ENCODE data around the gene EDEM3. TPM values are rescaled to one million over a fixed set of nuclear protein-coding genes. Genes with fewer than 3 reads are reported as not detected.

The EDEM3 gene
- total RNA-seq, 1 experiment from 2014 or later, result 10.6 TPM

DNA sequence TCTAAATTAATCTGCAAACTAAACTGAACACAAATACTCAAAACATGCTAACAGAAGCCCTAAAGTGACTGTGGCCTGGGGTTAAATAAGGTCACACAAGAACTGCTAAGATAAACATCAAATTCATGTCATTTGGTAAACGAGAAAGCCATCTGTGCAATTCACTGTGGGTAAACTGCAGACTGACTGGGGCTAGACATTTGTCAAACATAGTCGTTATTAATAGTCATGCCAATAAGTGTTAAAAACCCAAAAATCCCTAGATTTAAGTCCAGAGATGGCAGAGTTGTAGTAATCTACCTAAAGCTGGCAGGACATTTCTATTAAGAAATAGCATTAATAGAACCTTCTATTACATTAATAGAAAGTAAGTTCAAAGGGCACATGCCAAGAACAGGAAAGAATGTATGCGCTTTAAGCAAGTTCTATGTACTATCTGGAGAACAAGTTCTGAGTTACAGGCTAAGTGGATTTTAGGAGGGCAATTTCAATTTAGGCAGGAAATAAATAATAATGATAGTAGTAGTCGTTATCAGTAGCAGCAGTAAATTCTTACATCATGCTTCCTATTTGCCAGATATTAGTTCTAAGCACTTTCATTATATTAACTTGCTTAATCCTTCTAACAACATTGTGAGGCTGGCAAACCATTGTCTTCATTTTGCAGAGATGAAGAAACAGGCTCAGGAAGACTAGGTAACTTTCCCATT, 8.6 kb downstream of the EDEM3 start:
- no peak overlapping the region for H3K27ac Mint-ChIP-seq
- ChIA-PET POLR2A (no interaction called here), CTCF (no interaction called here)
- DNase-seq (ENCODE audit: low spot score) (no peak), ATAC-seq (no peak)
- no peaks in the 10 kb centered on the region for H3K4me1 Mint-ChIP-seq
- H3K9me3 Mint-ChIP-seq, result no peaks in the 10 kb centered on the region
- H3K27me3 Mint-ChIP-seq (ENCODE audit: low read depth), result no peaks in the 10 kb centered on the region
- no peak overlapping the region for H3K4me3 Mint-ChIP-seq
- no peak for TF ChIP-seq ZNF219 (CRISPR knock-in tag; IDR thresholded peaks at IDR 0.05; ENCODE audit: borderline replicate concordance)
- TF ChIP-seq, protein P1, sequence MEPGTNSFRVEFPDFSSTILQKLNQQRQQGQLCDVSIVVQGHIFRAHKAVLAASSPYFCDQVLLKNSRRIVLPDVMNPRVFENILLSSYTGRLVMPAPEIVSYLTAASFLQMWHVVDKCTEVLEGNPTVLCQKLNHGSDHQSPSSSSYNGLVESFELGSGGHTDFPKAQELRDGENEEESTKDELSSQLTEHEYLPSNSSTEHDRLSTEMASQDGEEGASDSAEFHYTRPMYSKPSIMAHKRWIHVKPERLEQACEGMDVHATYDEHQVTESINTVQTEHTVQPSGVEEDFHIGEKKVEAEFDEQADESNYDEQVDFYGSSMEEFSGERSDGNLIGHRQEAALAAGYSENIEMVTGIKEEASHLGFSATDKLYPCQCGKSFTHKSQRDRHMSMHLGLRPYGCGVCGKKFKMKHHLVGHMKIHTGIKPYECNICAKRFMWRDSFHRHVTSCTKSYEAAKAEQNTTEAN (CRISPR knock-in tag; IDR thresholded peaks at IDR 0.05), result no peak
- TF ChIP-seq, protein P2, sequence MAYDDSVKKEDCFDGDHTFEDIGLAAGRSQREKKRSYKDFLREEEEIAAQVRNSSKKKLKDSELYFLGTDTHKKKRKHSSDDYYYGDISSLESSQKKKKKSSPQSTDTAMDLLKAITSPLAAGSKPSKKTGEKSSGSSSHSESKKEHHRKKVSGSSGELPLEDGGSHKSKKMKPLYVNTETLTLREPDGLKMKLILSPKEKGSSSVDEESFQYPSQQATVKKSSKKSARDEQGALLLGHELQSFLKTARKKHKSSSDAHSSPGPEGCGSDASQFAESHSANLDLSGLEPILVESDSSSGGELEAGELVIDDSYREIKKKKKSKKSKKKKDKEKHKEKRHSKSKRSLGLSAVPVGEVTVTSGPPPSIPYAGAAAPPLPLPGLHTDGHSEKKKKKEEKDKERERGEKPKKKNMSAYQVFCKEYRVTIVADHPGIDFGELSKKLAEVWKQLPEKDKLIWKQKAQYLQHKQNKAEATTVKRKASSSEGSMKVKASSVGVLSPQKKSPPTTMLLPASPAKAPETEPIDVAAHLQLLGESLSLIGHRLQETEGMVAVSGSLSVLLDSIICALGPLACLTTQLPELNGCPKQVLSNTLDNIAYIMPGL (CRISPR knock-in tag; IDR thresholded peaks at IDR 0.05), result no peak
- TF ChIP-seq, protein P3, sequence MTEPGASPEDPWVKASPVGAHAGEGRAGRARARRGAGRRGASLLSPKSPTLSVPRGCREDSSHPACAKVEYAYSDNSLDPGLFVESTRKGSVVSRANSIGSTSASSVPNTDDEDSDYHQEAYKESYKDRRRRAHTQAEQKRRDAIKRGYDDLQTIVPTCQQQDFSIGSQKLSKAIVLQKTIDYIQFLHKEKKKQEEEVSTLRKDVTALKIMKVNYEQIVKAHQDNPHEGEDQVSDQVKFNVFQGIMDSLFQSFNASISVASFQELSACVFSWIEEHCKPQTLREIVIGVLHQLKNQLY (CRISPR knock-in tag; IDR thresholded peaks at IDR 0.05), result no peak
- TF ChIP-seq, protein P4, sequence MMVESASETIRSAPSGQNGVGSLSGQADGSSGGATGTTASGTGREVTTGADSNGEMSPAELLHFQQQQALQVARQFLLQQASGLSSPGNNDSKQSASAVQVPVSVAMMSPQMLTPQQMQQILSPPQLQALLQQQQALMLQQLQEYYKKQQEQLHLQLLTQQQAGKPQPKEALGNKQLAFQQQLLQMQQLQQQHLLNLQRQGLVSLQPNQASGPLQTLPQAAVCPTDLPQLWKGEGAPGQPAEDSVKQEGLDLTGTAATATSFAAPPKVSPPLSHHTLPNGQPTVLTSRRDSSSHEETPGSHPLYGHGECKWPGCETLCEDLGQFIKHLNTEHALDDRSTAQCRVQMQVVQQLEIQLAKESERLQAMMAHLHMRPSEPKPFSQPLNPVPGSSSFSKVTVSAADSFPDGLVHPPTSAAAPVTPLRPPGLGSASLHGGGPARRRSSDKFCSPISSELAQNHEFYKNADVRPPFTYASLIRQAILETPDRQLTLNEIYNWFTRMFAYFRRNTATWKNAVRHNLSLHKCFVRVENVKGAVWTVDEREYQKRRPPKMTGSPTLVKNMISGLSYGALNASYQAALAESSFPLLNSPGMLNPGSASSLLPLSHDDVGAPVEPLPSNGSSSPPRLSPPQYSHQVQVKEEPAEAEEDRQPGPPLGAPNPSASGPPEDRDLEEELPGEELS (CRISPR knock-in tag; IDR thresholded peaks at IDR 0.05), result no peak
- no peak for TF ChIP-seq SP1 (CRISPR knock-in tag; conservative IDR thresholded peaks at IDR 0.05)
- TF ChIP-seq, protein P5, sequence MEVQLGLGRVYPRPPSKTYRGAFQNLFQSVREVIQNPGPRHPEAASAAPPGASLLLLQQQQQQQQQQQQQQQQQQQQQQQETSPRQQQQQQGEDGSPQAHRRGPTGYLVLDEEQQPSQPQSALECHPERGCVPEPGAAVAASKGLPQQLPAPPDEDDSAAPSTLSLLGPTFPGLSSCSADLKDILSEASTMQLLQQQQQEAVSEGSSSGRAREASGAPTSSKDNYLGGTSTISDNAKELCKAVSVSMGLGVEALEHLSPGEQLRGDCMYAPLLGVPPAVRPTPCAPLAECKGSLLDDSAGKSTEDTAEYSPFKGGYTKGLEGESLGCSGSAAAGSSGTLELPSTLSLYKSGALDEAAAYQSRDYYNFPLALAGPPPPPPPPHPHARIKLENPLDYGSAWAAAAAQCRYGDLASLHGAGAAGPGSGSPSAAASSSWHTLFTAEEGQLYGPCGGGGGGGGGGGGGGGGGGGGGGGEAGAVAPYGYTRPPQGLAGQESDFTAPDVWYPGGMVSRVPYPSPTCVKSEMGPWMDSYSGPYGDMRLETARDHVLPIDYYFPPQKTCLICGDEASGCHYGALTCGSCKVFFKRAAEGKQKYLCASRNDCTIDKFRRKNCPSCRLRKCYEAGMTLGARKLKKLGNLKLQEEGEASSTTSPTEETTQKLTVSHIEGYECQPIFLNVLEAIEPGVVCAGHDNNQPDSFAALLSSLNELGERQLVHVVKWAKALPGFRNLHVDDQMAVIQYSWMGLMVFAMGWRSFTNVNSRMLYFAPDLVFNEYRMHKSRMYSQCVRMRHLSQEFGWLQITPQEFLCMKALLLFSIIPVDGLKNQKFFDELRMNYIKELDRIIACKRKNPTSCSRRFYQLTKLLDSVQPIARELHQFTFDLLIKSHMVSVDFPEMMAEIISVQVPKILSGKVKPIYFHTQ (CRISPR knock-in tag; IDR thresholded peaks at IDR 0.05), result no peak
- TF ChIP-seq MYBL2 (CRISPR knock-in tag; IDR thresholded peaks at IDR 0.05), result no peak
- TF ChIP-seq CREM (CRISPR knock-in tag; IDR thresholded peaks at IDR 0.05), result no peak
- no peak for TF ChIP-seq CREB1 (CRISPR knock-in tag; IDR thresholded peaks at IDR 0.05)
- TF ChIP-seq FOXK1 (CRISPR knock-in tag; IDR thresholded peaks at IDR 0.05), result no peak
- no peak for TF ChIP-seq MXD4 (CRISPR knock-in tag; IDR thresholded peaks at IDR 0.05; ENCODE audit: borderline replicate concordance)
- no peak for TF ChIP-seq SMAD3 (CRISPR knock-in tag; IDR thresholded peaks at IDR 0.05; ENCODE audit: borderline replicate concordance)
- TF ChIP-seq HMGA2 (CRISPR knock-in tag; IDR thresholded peaks at IDR 0.05), result no peak
- no peaks in the 10 kb centered on the region for H3K36me3 Mint-ChIP-seq

DNA sequence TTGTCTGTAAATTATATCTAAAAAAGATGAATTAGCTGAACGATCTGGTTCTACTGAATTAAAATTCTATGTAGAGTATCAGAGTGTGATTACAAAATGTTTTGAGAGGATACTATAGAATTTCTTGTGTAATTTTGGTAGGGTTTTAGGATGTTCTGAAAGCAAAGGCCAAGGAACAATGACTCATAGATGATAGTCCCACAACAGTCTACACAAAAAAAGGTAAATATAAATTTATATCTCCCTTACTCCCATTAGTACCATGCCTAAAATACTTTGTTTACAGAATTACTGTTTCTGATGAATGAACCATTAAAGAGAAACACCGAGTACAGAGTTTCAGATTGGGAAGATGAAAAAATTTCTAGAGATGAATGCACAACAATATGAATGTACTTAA, 9.5 kb downstream of the EDEM3 start:
- H3K27ac Mint-ChIP-seq, result no peak overlapping the region
- no peaks in the 10 kb centered on the region for H3K9me3 Mint-ChIP-seq
- ChIA-PET POLR2A (no interaction called here), CTCF (no interaction called here)
- H3K36me3 Mint-ChIP-seq, result no peaks in the 10 kb centered on the region
- ATAC-seq (no peak), DNase-seq (ENCODE audit: low spot score) (no peak)
- no peaks in the 10 kb centered on the region for H3K4me1 Mint-ChIP-seq
- H3K4me3 Mint-ChIP-seq, result no peak overlapping the region
- no peaks in the 10 kb centered on the region for H3K27me3 Mint-ChIP-seq (ENCODE audit: low read depth)
- no peak for TF ChIP-seq HMGA2 (CRISPR knock-in tag; IDR thresholded peaks at IDR 0.05)
- TF ChIP-seq MXD4 (CRISPR knock-in tag; IDR thresholded peaks at IDR 0.05; ENCODE audit: borderline replicate concordance), result no peak
- TF ChIP-seq, protein P3 (CRISPR knock-in tag; IDR thresholded peaks at IDR 0.05), result no peak
- TF ChIP-seq, protein P6, sequence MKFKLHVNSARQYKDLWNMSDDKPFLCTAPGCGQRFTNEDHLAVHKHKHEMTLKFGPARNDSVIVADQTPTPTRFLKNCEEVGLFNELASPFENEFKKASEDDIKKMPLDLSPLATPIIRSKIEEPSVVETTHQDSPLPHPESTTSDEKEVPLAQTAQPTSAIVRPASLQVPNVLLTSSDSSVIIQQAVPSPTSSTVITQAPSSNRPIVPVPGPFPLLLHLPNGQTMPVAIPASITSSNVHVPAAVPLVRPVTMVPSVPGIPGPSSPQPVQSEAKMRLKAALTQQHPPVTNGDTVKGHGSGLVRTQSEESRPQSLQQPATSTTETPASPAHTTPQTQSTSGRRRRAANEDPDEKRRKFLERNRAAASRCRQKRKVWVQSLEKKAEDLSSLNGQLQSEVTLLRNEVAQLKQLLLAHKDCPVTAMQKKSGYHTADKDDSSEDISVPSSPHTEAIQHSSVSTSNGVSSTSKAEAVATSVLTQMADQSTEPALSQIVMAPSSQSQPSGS (CRISPR knock-in tag; IDR thresholded peaks at IDR 0.05; ENCODE audit: borderline replicate concordance, low read depth), result no peak
- TF ChIP-seq SMAD3 (CRISPR knock-in tag; IDR thresholded peaks at IDR 0.05; ENCODE audit: borderline replicate concordance), result no peak
- TF ChIP-seq ESRRA (CRISPR knock-in tag; IDR thresholded peaks at IDR 0.05; ENCODE audit: borderline replicate concordance), result no peak
- no peak for TF ChIP-seq RORB (CRISPR knock-in tag; IDR thresholded peaks at IDR 0.05)
- no peak for TF ChIP-seq SP1 (CRISPR knock-in tag; conservative IDR thresholded peaks at IDR 0.05)
- TF ChIP-seq PRRX2 (CRISPR knock-in tag; IDR thresholded peaks at IDR 0.05), result no peak
- TF ChIP-seq, protein P7, sequence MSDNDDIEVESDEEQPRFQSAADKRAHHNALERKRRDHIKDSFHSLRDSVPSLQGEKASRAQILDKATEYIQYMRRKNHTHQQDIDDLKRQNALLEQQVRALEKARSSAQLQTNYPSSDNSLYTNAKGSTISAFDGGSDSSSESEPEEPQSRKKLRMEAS (CRISPR knock-in tag; IDR thresholded peaks at IDR 0.05), result no peak
- TF ChIP-seq FOXJ3 (CRISPR knock-in tag; IDR thresholded peaks at IDR 0.05; ENCODE audit: borderline replicate concordance), result no peak
- TF ChIP-seq, protein P1 (CRISPR knock-in tag; IDR thresholded peaks at IDR 0.05), result no peak
- TF ChIP-seq JUN (CRISPR knock-in tag; IDR thresholded peaks at IDR 0.05), result no peak
